HG03039 (cell line): ENCODE results near the gene PTPN5.

ENCODE experiments used
- ATAC-seq: cut with Tn5 transposase; IDR thresholded peaks from one replicate; pipeline ENCODE4 v1.9.1; 2021; ENCODE audit warnings: mild to moderate bottlenecking, moderate library complexity; ENCODE audit not compliant: unreplicated experiment

Gene PTPN5

DNA sequence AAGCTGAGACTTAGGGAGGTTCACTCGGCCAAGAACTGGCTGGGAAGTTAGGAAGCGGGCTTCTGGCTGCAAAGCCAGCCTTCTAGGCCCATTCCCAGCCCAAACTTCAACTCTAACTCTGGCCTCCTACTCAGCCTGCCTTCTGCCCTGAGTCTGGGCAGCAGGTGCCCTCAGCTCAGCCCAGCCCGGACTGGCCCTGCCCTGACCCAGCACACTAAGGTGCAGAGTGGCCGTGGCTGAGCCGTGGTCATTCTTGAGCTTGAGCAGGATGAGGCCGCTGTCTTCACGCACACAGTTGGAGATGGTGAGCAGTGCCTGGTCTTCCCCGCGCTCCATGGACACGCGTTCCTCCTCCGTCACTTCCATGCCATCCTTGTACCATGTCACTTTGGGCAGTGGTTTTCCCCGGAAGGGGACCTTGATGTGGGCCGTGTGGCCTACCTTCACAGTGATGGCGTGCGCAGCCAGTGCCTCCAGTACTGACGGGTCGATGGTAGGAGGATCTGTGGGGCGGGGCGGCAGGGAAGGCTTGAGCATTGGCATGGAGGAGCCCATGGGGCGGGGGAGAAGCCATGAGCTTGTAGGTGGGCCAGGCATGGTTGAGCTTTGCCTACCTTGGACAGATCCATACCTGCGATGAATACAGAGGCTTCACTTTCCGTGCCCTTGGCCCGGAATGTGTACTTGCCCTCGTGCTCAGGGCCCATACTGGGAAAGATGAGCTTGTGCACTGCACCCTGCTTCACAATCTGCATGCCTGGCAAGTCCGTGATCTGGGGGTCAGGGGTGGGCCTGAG, 77.8 kb downstream of the PTPN5 start:
- no peak for ATAC-seq

DNA sequence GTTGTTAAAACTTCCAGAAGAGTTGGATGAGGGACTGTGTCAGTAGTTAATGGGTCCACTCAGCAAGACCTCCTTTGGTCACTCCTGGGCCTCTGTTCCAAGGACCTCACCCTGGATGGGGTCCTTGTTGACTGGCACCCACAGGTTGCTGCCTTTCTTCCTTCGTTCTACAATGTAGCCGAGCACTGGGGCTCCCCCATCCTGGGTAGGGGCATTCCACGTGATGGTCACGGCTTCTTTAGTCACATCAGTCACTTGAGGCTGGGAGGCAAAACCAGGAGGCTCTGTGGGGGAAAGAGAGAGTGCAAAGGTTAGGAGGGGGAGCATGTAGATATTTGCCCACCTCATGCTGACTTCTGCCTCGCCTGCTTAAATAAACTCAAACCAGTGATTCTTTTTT, 81.1 kb downstream of the PTPN5 start:
- no peak for ATAC-seq

DNA sequence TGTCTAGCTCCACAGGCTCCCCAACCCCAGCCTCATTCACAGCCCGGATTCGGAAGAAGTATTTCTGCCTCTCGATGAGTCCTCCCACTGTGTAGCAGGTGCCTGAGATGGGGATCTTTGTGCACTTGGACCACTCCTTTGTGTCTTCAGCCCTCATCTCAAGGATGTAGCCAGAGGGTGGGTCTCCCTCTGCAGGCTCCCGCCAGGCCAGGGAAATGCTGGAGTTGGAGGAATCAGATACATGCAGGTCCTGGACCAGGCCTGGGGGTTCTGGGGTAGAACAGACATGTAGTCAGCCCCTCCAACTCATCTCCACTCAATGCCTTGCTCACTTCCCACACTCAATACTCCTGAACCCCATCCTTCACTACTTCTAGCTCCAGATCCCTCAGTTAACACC, 82.2 kb downstream of the PTPN5 start:
- no peak for ATAC-seq

DNA sequence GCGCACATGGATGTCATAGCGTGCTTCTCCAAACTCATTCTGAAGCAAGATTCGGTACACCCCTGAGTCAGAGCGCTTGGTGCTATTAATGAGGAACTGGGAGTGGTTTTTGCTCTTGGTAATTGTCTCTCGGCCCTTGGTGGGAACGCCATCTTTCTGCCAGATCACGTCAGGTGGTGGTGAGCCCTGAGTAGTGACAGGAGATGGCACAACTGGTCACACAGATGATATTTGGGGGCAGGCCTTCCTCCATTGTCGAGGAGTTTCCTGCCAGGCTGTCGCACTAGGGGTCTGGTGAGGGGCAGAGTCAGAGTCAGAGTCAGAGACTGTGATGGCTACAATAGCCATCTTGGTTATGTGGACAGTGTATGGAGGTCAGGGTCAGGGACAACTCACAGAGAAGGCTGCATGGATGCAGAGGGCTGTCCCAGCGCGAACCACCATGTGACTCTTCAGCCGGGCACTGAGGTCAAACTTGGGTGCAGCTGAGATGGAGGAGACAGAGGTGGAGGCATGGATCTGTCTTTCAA, 83.7 kb downstream of the PTPN5 start:
- no peak for ATAC-seq

DNA sequence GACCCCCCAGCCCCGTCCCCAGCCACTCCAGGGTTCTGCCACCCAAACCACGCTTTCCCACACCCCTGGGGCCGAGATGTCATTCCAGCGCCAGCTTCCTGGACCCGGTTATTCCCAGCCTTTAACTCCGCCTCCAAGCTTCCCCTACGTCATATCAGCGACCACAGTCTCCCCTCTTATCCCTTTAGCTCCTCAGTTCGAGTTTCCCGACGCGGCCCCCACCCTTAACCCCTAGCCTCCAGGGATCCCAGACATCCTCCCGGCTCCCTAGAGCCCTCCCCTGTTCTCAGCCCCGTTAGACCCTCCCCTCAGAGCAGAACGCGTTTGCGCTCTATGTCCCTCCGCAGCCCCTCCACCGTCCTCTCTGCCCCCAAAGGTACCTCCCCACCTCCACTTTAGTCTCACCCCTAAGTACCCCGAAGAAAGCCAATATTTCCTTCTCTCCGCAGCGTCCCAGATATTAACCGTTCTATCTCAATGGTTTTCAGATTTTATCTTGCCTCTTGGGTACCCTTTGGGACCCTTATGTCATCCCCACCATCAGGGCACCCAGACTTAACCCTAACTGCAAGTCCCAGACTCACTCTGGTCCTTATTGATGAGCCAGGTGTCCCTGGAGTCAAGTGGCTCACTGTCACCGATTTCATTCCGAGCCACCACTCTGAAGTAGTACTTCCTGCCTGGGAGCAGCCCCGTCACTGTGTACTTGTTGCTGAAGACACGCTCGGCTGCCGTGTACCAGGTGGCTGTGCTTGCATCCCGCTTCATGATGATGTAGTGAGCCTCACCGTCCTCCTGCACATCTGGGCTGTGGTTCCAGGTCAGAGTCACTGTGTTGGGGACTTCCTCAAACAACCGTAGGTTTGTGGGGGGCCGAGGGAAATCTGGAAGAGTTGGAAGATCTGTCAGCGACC, 85.0 kb downstream of the PTPN5 start:
- no peak for ATAC-seq

DNA sequence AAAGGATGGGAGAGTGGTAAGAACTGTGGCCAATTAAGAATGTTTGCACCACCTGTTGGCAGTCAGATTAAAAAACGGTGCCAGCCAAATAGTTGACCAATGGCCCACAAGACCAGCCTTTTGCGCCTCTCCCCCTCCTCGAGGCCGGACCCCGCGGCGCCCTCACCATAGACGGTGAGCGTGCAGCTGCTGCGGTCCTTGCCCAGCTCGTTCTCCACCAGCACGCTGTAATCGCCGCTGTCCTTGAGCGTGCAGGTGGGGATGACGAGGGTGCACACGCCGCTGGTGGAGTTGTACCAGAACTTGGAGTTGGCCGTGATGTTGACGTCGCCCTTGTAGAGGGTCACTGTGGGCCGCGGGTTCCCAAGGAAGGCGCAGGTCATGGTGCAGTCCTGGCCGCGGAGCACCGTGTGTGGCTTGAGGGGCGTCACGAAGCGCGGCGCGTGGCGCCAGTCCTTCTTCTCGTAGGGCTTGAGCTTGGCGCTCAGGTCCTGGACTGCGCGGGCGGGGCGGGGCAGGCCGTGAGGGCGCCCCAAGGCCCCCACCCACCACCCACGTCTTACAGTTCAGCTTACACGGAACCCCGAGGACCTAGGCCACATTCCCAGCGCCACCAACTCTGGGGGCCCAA, 85.8 kb downstream of the PTPN5 start:
- ATAC-seq = no peak

DNA sequence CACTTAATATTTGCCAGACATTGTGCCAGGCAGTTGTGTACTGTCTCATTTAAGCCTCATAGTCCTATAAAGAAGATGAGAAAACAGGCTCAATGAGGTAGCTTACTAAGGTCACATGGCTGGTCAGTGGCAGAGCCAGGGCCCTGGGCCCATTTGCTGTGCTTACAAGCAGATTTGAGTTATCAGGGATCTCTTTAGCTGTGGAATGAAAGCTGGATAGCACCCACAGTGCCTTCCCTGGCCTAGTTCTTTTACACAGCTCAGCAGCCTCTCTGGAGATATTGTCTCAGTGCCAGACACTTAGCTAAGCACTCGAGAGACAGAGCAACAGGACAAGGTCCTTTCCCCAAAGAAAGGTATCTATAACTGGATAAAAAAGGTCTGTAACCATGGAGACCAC, 86.9 kb downstream of the PTPN5 start:
- no peak for ATAC-seq

DNA sequence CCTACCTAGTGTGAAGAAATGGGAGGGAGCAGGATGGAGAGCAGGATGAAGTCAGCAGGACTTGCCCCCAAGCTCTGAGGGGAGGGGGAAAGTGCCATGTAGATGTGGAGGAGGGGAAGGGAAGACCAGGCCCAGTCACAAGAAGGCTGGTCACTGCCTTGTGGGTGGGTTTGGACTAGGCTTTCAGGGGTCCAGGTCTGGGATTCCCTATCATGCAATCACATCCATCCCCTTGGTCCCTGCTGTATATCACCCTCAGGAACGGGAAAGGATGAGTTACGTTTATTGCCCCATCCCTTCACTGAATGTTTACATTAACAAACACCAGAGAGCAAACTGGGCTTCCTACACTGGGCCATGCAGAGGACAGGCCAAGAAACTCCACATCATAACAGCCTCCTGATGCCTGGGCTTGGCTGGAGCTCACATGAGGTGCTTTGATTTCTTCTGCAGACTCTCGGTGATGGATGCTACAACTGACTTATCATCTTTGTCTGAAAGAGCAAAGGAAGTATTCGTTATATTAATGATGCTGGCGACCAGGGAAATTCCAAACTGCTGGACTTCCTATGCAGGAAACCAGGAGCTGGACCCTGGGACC, 87.5 kb downstream of the PTPN5 start:
- no peak for ATAC-seq

DNA sequence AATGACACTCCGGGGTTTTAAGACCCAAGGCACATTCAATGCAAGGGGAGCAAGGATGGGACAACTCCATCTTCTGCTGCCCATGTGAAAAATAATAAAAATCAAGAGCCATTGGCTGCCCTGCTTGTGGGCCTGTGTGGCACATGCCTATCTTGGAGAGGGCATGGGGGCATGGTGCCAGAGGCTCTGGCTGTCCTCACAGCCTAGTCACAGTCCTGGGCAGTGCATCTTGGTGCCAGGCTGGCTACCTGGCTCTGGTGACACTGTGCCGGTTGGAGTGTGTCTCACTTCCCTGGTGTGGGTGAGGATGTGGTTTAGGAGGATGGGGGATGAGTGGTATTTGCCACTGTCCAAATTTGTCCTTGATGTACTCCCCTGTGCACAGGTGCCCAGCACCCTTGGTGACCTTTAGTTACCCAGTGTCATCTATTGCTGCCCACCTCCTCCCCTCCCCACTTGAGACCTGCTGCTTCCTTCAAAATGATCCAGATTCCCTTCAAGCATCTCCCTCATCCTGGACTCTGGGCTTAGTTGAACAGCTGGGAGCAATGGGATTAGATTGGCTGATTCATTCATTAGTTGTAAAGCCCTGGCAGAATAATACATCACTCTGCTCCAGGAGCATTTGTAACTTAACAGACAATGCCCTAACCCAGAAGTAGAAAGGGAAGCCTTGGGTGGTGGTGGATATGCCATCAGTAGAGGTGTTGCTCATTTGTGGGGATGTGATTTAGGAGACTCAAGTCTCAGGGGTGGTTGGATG, 88.4 kb downstream of the PTPN5 start:
- no peak for ATAC-seq

DNA sequence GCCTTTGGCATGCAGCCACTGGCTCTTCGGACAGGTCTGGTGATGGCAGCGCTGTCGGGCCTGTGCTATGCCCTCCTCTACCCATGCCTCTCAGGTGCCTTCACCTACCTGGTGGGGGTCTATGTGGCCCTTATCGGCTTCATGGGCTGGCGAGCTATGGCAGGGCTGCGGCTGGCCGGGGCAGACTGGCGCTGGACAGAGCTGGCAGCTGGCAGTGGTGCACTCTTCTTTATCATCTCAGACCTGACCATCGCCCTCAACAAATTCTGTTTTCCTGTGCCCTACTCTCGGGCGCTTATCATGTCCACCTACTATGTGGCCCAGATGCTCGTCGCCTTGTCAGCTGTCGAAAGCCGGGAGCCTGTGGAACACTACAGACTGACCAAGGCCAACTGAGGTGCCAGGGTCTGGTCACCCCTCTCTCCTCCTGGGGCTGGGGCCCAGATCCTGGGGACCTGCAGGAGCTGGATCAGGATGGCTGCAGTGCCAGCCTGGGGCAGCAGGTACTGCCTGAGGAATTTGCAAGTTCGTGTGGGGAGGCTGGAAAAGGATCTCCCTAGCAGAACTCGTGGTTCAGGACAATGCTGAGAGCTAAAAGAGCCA, 89.9 kb downstream of the PTPN5 start:
- ATAC-seq = no peak

DNA sequence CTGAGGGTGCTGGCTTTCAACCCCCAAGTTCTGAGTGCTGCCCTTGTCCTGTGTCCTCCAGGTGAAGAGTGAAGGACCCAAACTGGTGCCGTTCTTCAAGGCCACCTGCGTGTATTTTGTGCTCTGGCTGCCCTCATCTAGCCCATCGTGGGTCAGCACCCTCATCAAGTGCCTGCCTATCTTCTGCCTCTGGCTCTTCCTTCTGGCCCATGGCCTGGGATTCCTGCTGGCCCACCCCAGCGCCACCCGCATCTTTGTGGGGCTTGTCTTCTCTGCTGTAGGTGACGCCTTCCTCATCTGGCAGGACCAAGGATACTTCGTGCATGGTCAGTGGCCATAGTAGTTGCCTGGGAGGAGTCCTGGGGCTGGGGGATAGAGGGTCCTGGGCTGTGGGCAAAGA, 90.7 kb downstream of the PTPN5 start:
- ATAC-seq = no peak

DNA sequence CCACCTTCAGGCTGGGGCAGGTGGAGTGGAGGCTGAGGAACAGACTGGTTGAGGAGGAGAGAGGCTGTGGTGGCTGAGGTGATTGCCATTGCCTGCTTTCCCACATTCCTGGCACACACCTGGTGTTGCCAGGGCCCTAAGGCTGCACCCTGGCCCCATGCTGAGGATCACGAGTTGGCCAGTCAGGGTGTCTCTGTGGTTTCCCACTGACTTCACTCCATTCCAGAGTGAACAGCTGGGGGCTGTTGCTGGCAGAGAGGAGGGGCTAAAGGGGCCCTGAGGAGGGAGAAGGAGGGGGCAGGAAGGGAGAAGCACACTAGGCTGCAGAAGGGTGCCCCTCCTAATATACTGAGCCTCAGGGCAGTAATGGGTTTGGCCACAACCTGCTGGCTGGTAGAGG, 91.2 kb downstream of the PTPN5 start:
- ATAC-seq = no peak

DNA sequence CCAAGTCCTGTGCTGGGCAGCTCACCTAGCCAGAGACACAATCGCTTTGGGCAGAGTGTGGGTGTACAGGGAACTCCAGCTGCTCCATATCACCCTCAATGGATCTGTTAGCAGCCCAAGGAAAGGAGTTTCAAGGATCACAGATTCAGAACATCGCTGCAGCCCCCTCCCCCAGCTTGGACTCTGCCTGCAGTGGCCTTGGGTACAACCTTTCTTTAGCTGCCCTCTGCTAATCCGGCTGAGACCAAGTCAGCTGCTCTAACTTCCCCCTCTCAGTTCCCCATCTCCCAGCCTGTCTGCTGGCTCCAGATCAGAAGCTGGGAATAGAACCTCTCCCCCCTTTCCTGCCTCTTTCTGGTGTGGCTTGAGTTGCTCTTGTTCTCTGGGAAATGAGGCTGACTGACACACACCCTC, 91.7 kb downstream of the PTPN5 start:
- ATAC-seq = no peak

DNA sequence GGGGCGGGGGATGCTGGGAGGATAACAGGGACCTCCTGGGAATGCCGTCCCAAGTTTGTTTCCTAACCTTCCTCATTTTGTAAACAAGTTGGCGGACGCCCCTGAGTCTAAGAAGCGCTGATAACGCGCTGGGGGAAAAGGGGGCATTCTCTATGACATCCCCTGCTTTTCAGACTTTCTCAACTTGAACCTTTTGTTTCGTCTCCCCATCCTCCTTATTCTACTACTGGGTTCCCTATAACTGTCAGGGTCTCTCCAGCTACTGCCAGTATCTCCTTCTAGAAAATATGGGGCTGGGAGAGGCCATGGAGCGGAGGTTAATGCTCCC, 92.4 kb downstream of the PTPN5 start:
- ATAC-seq = no peak

DNA sequence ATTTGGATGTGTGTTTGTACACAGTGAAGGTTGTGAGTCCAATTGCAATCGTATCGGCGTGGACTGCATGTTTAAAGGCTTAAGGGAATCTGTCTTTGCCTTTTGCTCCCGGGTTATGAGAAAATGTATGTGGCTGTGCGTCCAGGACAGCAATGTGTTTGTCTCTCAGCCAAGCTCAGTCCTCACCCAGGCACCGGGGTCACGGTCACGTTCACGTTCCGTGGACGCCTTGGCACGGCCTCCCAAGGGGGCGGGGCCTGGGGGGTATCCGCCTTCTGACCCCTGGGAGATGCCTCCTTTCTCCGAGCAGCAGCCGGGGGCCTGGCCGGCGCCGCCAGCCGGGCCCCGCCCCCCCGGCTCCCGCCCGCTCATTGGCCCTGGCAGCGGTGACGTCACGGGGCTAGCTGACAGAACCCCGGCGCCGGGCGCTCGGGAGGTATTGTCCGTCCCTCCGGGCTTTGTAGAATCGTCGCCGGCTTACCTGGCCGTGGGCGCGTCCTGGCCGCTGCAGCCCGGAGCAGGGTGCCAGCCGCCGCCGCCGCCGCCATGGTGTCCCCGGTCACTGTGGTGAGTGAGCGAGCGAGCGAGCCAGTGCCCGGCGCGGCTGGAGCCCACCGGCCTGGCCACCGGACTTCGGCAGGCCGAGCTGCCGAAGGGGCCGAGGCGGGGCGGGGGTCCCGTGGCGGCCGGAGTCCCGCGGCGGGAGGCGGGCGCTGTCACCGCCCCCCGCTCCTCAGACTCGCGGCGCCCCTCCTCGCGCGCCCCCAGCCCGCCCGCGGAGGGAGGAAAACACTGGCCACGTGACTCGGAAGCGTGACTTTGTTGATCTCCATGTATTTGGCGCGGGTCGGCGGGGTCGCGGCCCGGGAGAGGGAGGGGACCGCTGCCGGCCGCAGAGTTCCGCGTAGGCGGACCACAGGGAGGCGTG, 93.0 kb downstream of the PTPN5 start, which contains the start of gene TMEM86A:
TSS of gene TMEM86A (plus strand) at position 439 of the 928 bp plus-strand sequence. CDS start at position 547, 108 bp downstream.
- ATAC-seq = peak; percentile 95

DNA sequence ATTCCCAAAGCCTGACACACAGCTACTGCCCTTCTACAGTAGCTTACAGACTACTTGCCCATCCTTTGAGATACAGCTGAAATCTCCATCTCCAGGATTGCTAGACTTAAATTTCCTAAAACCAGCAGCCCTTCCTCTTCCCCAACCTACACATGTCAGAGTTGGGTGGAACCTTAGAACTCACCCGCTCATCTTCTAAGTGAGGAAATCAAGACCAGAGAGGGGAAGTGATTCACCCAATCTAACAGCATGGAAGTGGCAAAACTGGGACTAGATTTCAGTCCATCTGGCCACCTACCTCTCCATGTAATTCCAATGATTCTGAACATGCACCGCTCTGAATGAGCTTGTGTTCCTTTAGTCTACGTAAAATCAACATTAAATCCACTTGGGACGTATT, 94.0 kb downstream of the PTPN5 start:
- ATAC-seq = no peak

DNA sequence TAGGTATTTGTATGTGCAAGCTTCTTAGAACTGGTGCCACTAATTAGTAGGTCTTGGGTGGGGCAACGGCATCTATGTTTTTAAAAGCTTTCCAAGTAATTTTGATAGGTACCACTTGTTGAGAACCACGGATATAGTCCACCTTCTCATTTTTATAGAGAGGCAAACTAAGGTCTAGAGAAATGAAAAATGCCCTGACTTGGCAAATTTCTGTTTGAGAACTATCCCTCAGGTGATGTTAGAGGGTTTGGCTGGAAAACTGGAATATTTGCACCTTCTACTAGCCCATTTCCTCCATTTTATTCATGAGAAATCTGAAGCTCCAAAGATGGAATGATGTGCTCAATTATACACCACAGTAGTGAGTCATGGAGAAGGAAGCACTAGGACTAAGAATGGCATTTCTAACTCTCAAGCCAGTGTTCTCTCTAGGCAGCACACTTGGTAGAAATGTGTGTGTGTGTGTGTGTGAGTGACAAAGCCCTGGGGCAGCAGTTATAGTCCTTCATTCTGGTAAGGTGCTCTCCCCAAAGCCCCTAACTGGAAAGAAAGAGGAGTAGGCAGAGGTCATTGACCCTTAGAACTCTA, 94.9 kb downstream of the PTPN5 start:
- no peak for ATAC-seq
